Measurements from ENCODE around the gene ST8SIA5.

ST8SIA5 gene

DNA sequence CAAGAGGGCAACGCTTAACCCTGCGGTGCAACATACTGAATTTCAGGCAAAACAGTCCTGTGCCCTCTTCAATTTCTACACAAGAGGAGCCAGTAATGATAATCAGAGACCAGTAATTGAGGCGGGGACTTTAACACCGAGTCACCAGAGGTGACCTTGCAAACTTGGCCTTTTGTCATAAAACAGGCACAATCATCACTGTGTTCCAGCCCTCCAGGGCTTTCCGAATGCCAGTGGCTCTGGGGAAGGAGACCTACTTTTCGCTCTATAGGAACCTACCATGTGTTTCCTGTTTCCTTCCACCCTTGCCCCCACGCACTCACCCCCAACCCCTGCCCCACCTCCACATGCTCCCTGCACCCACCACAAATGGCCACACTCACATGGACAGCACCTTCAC is 52.7 kb downstream of the ST8SIA5 start:
- DNase-seq (ENCODE audit: low read depth) = no peak
- TF ChIP-seq, protein P1, sequence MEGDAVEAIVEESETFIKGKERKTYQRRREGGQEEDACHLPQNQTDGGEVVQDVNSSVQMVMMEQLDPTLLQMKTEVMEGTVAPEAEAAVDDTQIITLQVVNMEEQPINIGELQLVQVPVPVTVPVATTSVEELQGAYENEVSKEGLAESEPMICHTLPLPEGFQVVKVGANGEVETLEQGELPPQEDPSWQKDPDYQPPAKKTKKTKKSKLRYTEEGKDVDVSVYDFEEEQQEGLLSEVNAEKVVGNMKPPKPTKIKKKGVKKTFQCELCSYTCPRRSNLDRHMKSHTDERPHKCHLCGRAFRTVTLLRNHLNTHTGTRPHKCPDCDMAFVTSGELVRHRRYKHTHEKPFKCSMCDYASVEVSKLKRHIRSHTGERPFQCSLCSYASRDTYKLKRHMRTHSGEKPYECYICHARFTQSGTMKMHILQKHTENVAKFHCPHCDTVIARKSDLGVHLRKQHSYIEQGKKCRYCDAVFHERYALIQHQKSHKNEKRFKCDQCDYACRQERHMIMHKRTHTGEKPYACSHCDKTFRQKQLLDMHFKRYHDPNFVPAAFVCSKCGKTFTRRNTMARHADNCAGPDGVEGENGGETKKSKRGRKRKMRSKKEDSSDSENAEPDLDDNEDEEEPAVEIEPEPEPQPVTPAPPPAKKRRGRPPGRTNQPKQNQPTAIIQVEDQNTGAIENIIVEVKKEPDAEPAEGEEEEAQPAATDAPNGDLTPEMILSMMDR (conservative IDR thresholded peaks at IDR 0.05; ENCODE audit: low read depth, low read length) = no peak
- H3K4me3 ChIP-seq (ENCODE audit: low read depth, low read length) = no peak overlapping the region

DNA sequence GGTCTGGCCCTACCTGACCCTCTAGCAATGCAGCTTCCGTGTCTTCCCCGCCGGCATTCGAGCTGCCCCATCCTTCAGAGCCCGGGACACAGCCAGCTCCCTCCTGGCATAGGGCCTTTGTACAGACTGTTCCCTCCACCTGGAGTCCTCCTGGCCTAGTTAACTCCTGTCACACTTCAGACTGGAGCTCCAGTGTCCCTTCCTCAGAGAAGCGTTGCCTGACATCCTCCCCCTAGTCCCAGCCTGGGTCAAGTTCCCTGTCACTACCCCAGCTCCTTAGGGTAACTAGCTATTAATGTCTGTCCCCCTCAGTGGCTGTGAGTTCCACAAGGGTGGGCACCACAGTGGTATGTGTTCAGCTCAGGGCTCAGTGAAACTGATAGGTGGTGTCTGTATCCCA is 54.4 kb downstream of the ST8SIA5 start:
- no peak for DNase-seq (ENCODE audit: low read depth)
- no peak overlapping the region for H3K4me3 ChIP-seq (ENCODE audit: low read depth, low read length)
- TF ChIP-seq, protein P1 (conservative IDR thresholded peaks at IDR 0.05; ENCODE audit: low read depth, low read length) = no peak

DNA sequence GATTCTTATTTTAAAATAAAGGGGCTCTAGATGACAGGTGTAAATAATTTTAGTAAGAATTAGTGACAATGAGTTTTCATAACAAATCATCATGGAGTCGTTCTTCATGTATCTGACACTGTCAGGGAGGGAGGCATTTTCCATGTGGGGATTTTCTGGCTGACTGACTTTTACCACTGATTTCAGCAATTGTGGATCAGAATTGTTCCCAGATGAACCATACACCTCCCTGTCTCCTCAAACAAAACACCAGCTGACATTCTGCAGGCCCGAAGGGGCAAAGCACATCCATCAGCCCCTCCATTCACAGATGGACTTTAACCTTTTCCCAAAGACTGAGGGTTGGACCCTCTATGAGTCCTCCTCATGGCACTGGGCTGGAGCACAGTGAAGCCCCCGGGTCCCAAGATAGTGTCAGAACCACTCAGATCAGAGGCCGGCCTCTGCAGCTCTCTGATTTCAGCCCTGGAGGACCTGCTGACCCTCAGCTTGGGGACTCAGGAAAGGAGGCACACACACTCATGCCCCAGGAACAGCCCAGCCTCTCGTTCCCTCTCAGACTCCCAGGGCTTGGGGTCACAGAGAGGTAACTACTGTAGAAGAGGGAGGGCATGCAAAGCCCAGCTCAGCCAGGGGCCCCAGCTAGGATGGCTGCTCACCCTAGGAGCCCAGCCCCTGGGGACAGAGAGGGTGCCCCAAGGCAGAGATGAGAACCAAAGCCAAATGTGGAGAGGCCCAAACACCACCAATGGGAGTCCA is 56.6 kb downstream of the ST8SIA5 start:
- no peak overlapping the region for H3K4me3 ChIP-seq (ENCODE audit: low read depth, low read length)
- no peak for DNase-seq (ENCODE audit: low read depth)
- TF ChIP-seq, protein P1 (conservative IDR thresholded peaks at IDR 0.05; ENCODE audit: low read depth, low read length) = no peak

DNA sequence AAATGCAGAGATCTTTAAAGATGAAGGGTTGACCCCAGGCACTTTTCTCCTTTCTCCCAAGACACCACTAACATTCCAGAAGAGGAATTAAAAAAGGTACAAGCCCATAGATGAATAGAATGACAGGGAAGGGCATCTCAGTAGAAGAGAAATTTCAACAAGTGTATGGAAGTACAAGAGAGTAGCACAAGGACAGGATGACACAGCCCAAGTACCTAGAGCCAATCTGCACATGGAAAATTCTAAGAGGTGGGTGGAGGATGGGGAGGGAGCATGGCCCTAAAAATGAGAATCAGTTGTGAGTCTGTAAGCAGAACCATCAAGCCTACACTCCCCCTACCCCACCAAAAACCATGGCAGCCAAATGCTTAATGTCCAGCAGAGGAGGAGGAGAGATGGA is 60.2 kb downstream of the ST8SIA5 start:
- TF ChIP-seq, protein P1 (conservative IDR thresholded peaks at IDR 0.05; ENCODE audit: low read depth, low read length) = no peak
- no peak overlapping the region for H3K4me3 ChIP-seq (ENCODE audit: low read depth, low read length)
- no peak for DNase-seq (ENCODE audit: low read depth)

DNA sequence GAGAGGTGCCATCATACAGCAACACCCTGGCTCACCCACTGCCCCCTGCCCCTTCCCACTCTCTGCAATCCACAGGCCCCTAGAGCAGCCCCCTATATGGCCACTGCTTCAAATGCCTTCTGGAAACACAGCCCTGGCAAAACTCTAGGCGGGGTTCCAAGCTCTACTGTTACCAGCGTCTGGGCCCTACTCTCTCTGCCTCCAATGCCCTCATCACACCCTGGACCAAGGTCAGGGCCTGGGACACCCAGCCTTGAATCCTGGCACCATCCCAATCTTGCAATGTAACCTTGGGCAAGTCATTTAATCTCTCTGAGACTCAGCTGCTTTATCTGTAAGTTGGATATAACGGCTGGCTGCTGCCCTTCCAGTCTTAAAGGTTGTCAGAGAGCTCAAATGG is 60.6 kb downstream of the ST8SIA5 start:
- no peak overlapping the region for H3K4me3 ChIP-seq (ENCODE audit: low read depth, low read length)
- no peak for DNase-seq (ENCODE audit: low read depth)
- TF ChIP-seq, protein P1 (conservative IDR thresholded peaks at IDR 0.05; ENCODE audit: low read depth, low read length) = no peak

DNA sequence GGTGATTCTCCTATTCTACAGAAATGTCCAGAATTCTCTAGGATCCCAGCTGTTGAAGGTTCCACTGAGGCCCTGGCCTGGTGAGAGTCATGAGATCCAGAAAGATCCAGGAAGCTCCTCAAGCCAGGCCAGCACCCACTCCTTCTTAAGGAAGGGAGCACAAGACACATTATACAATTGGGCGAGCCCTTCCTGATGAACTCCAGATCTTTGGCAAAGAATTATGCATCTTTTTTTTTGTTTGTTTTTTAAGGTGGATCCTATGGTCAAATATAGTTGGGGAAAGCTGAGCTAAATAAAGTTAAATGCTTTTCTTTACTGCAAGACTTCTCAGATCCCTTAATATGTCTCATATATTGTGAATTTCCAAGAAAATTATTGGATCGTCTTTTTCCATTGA is 62.9 kb downstream of the ST8SIA5 start:
- TF ChIP-seq, protein P1 (conservative IDR thresholded peaks at IDR 0.05; ENCODE audit: low read depth, low read length) = no peak
- DNase-seq (ENCODE audit: low read depth) = no peak
- no peak overlapping the region for H3K4me3 ChIP-seq (ENCODE audit: low read depth, low read length)

Measured in choroid plexus epithelial cell (primary cell).